GM10266 (cell line): Measurements from ENCODE around the gene TTLL5.

Experiments used
- DNase-seq: peaks from one replicate; pipeline ENCODE4 v3.0.0; 2012; ENCODE audit errors: extremely low spot score
- TF ChIP-seq, protein P1 (sequence below): IDR thresholded peaks from 2 replicates; pipeline ENCODE4 v1.5.1; 2012; ENCODE audit warnings: mild to moderate bottlenecking, low read depth; ENCODE audit not compliant: control insufficient read depth, insufficient read depth; ENCODE audit errors: missing control alignments

TTLL5 gene

DNA sequence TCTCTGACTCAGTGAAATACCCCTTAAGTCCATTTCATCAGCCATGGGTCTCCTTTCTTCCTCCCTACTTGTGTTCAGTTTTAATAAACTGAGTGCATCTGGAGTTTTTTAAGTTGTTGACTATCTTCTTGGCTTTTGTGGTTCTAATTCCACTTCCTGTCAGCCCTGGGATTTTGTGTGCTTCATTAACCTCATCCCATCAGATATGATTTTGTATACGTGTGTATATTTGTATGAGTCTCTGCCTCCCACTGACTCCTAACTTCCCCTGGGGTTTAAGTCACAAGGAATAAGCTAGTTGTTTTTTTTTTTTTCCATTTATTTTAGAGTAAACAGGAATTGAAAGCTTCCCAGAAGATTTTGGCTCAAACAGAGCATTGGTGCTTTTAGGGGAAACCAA is 62.7 kb downstream of the TTLL5 start:
- TF ChIP-seq, protein P1, sequence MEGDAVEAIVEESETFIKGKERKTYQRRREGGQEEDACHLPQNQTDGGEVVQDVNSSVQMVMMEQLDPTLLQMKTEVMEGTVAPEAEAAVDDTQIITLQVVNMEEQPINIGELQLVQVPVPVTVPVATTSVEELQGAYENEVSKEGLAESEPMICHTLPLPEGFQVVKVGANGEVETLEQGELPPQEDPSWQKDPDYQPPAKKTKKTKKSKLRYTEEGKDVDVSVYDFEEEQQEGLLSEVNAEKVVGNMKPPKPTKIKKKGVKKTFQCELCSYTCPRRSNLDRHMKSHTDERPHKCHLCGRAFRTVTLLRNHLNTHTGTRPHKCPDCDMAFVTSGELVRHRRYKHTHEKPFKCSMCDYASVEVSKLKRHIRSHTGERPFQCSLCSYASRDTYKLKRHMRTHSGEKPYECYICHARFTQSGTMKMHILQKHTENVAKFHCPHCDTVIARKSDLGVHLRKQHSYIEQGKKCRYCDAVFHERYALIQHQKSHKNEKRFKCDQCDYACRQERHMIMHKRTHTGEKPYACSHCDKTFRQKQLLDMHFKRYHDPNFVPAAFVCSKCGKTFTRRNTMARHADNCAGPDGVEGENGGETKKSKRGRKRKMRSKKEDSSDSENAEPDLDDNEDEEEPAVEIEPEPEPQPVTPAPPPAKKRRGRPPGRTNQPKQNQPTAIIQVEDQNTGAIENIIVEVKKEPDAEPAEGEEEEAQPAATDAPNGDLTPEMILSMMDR = no peak
- DNase-seq = no peak

DNA sequence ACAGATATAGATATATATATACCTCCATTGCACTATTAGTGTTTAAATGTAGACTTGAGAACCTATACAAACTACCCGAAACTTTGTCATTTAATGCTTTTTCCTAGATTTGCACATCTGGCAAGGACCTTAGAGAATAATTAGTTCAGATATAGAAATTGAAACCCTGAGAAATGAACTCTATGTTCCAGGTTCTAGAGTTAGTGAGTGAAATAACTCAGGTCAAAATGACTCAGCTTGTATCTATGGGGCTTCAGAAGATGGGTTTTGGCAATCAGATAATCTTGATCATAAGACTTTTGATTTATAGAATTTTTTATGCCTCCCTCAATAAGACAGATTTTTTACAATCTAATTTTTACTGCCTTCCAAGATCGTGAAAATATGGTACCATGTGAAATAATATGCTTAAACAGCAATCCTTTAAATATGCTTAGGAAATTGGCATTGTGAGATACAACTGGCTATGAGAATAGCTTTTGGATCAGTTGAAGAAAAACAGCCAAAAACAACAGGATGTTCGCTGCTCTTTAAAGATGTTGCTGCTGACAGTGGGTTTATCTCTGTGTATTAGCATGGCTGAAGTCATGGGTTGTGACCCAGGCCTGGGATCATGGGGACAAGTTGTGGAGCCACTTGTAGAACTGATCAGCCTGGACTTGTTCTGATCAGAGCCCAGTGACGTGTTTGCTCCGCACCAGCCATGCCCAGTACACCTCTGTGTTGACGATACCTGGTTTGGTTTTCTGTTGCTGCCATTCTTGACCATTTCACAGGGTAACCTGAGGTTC is 63.6 kb downstream of the TTLL5 start:
- TF ChIP-seq, protein P1 = no peak
- peak; percentile 16 for DNase-seq

DNA sequence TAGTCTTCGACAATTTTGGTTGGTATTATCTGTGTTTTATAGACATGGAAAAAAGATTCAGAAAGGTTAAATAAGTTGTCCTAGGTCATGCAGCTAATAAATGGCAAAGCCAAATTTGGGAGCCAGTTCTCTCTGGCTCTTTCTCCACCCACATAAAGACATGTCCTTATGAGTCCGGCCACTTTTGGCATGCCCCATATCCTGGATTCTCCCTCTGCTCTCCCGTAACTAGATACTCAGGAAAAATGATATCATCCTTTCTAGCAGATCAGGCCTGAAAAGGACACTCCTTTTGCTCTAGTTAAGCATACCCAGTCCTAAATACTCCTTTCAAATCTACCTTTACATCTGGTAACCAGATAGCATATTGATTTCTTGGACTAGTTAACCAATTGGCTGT is 64.4 kb downstream of the TTLL5 start:
- TF ChIP-seq, protein P1 = no peak
- DNase-seq = no peak

DNA sequence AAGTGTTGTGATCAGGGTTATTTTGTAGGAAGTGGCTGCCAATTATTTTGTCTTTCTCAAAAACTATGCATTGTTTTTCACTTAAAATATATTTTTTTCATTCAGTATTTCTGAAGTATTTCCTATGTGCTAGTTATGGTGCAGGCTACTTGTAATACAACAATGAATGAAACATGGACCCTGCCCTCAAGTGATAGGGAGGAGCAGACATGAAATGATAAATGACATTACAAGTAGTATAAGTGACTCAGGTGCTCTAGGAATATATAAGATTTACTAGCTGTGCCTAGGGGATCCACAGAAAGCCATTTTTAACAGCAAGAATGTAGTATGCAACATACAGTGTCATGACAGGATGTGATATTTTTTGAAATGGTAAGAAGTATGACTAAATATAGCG is 65.3 kb downstream of the TTLL5 start:
- TF ChIP-seq, protein P1 = no peak
- DNase-seq = no peak

DNA sequence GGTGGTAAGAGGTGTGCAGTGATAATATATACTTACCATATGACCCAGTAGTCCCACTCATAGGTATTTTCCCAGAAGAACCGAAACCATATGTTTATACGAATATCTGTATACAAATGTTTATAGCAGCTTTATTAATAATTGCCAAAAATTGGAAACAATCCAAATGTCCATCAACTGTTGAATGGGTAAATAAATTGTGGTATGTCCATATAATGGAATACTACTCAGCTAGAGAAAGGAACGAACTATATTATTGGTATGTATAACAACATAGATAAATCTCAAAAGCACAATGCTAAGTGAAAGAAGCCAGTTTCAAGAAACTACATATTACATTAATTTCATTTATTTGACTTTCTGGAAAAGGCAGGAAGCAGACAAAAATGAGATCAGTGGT is 66.1 kb downstream of the TTLL5 start:
- DNase-seq = no peak
- TF ChIP-seq, protein P1 = no peak

DNA sequence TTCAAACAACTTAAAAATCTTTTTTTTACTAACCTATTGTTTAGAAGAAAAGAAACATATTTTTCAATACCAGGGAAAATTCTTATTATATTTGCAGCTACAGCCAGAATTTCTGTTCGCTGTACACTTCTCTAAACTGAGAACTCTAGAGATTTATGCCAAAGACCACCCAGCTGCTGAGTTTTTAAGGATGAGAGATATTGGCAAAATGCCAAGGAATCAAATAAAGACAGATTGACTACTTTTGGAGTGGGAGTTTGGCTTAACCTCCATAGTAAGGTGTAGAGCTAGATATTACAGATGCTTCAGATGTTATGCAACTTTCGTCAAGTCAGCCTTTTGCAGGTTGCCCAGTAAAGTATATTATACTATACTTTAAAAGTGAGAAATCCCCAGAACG is 71.8 kb downstream of the TTLL5 start:
- TF ChIP-seq, protein P1 = no peak
- no peak for DNase-seq

DNA sequence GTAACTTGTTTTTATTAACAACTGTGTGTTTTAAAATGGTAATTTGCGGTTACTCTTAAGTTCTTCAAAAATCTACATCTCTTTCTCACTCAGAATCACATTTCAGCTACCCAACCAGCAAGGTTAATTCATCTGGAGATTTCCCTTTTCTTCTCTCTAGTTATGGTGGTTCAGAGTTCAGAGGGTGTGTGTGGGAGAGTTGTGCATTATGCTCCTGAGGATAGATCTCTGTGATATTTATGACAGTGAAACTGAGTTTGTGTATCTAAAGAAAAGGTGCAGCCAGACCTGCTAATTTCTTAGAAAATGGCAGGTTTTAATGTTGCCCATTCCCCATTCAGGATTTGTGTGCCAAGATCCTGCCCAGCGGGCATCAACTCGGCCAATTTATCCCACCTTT is 73.8 kb downstream of the TTLL5 start:
- DNase-seq = no peak
- TF ChIP-seq, protein P1 = no peak
